GM18526 (cell line): ENCODE data around the gene SLC25A14.

Experiments
- POLR2A ChIP-seq: IDR thresholded peaks from 3 replicates; pipeline ENCODE4 v1.6.1; 2011; ENCODE audit not compliant: insufficient read length; ENCODE audit errors: extremely low read depth

Gene SLC25A14

GRCh38 chrX:130339408-130340222 is at the start of gene SLC25A14:
Gene SLC25A14, plus strand, starts transcription at chrX:130339919. Its CDS starts 360 bp downstream, at chrX:130340279.
- TF ChIP-seq POLR2A = peak; percentile 75

- TF ChIP-seq POLR2A = no peak
Observed at GRCh38 chrX:130295519-130296296, 44.0 kb upstream of the SLC25A14 start.

GRCh38 chrX:130296297-130296678 is 43.4 kb upstream of the SLC25A14 start:
- TF ChIP-seq POLR2A = no peak

GRCh38 chrX:130296743-130297142 is 43.0 kb upstream of the SLC25A14 start:
- no peak for TF ChIP-seq POLR2A

GRCh38 chrX:130299279-130300009 is 40.3 kb upstream of the SLC25A14 start:
- no peak for TF ChIP-seq POLR2A

- no peak for TF ChIP-seq POLR2A
Observed at GRCh38 chrX:130300010-130300282, 39.8 kb upstream of the SLC25A14 start.

GRCh38 chrX:130301405-130301804 is 38.3 kb upstream of the SLC25A14 start:
- TF ChIP-seq POLR2A = no peak

- TF ChIP-seq POLR2A = no peak
Observed at GRCh38 chrX:130301977-130302376, 37.7 kb upstream of the SLC25A14 start.

GRCh38 chrX:130304587-130305368 is 34.9 kb upstream of the SLC25A14 start:
- no peak for TF ChIP-seq POLR2A

- no peak for TF ChIP-seq POLR2A
Observed at GRCh38 chrX:130321550-130321949, 18.2 kb upstream of the SLC25A14 start.

GRCh38 chrX:130330146-130330545 is 9.6 kb upstream of the SLC25A14 start:
- TF ChIP-seq POLR2A = no peak

- no peak for TF ChIP-seq POLR2A
Observed at GRCh38 chrX:130330706-130331105, 9.0 kb upstream of the SLC25A14 start.

- no peak for TF ChIP-seq POLR2A
Observed at GRCh38 chrX:130336531-130336930, 3.2 kb upstream of the SLC25A14 start.

GRCh38 chrX:130340271-130340670 is 552 bp downstream of the SLC25A14 start:
- TF ChIP-seq POLR2A = no peak

GRCh38 chrX:130343411-130343810 is 3.7 kb downstream of the SLC25A14 start:
- TF ChIP-seq POLR2A = no peak
